Common myeloid progenitor, CD34-positive (primary cell): Measurements from ENCODE around the gene PFKP.

Experiments
- CTCF ChIA-PET: fragments of 350-600 bp; sonication (Branson Sonifier 250); formaldehyde crosslinking; loops from one replicate; lab custom pipeline; 2021; ENCODE audit warnings: antibody characterized with exemption; lab: Charles Lee
- POLR2A ChIA-PET: fragments of 350-600 bp; sonication (Branson Sonifier 250); formaldehyde crosslinking; loops from one replicate; lab custom pipeline; 2021; ENCODE audit warnings: antibody characterized with exemption; lab: Charles Lee
- DNase-seq, 3 donors: peaks; one replicate each; pipeline versions ENCODE4 v3.0.0 to v3.0.0-alpha.2; 2013
- H3K27ac ChIP-seq, 2 experiments: 1 replicate in 1 of 2; 2 replicates in 1 of 2; pipeline ENCODE4 v1.7.0; 2013; ENCODE audit warnings: inconsistent platforms in 2 of 2, low read length in 2 of 2, mild to moderate bottlenecking in 2 of 2, low read depth in 1 of 2, moderate library complexity in 1 of 2; ENCODE audit not compliant: severe bottlenecking in 2 of 2, insufficient read depth in 1 of 2, poor library complexity in 1 of 2
- H3K27me3 ChIP-seq, 5 experiments: replicated peaks in 2 of 5; 1 replicate in 3 of 5; 2 replicates in 2 of 5; pipeline versions ENCODE4 v1.6.1 to v1.7.0; 2013; ENCODE audit warnings: low read length in 4 of 5, mild to moderate bottlenecking in 2 of 5, moderate library complexity in 2 of 5, inconsistent platforms in 1 of 5; ENCODE audit not compliant: insufficient read depth in 5 of 5, control insufficient read depth in 4 of 5
- H3K36me3 ChIP-seq, 4 experiments: 1 replicate in 2 of 4; 2 replicates in 2 of 4; pipeline versions ENCODE4 v1.6.1 to v1.7.0; 2013; ENCODE audit warnings: low read length in 3 of 4, control low read depth in 1 of 4, mild to moderate bottlenecking in 1 of 4; ENCODE audit not compliant: control insufficient read depth in 4 of 4, insufficient read depth in 4 of 4
- H3K4me1 ChIP-seq, 4 experiments: 1 replicate in 3 of 4; 2 replicates in 1 of 4; pipeline versions ENCODE4 v1.6.1 to v1.7.1; 2013; ENCODE audit warnings: low read length in 3 of 4, mild to moderate bottlenecking in 3 of 4, control low read depth in 1 of 4, inconsistent platforms in 1 of 4, moderate library complexity in 1 of 4; ENCODE audit not compliant: control insufficient read depth in 4 of 4, insufficient read depth in 4 of 4; ENCODE audit errors: control extremely low read depth in 1 of 4
- H3K4me3 ChIP-seq, 7 experiments: 1 replicate in 4 of 7; 2 replicates in 3 of 7; pipeline versions ENCODE4 v1.5.1 to v1.7.0; 2013; ENCODE audit warnings: mild to moderate bottlenecking in 7 of 7, low read length in 6 of 7, moderate library complexity in 6 of 7, inconsistent platforms in 2 of 7, low read depth in 2 of 7, control low read depth in 1 of 7; ENCODE audit not compliant: insufficient read depth in 4 of 7, control insufficient read depth in 1 of 7; ENCODE audit errors: extremely low read depth in 1 of 7
- H3K9me3 ChIP-seq, 5 experiments: 1 replicate in 4 of 5; 2 replicates in 1 of 5; pipeline versions ENCODE4 v1.6.1 to v1.7.1; 2013; ENCODE audit warnings: low read length in 4 of 5, mild to moderate bottlenecking in 2 of 5, inconsistent platforms in 1 of 5, low read depth in 1 of 5, moderate library complexity in 1 of 5; ENCODE audit not compliant: control insufficient read depth in 4 of 5, insufficient read depth in 2 of 5; ENCODE audit errors: control extremely low read depth in 1 of 5
- WGBS: methylation state at CpG from one replicate; pipeline ENCODE4 v1.1.5; 2013; ENCODE audit not compliant: insufficient coverage; 5-methylcytosine and 5-hydroxymethylcytosine counted together

PFKP gene

DNA sequence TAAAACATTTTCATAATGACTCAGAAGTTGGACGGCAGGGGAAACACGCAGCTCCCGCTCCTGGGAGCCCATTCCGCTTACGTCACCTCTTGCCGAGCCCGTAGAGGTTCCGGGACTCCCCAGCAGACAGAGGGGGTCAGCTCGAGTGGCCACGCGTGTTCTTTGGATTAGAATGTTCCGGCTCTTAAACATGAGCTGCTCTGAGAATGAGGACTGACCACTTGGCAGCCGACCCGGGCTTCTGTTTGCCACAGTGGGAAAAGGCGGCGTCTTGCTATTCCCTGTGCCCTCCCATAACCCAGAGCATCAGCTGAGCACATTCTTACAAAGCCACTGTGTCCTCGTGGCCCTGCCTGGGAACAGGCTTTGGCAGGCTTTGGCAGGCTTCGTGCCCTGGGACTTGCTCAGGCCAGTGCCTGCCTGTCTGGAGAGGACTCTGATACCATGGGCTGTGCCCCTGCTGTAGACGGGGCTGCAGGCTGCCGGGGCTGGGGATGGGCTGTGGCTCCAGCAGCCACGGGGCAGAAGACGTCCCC is 40.1 kb downstream of the PFKP start:
- Histone ChIP-seq H3K27ac (no peak overlapping the region), H3K4me1 (no peaks in the 10 kb centered on the region), H3K36me3 (peaks cover 19 to 89% (median 74%) of the 10 kb centered on the region in 4 experiments), H3K9me3 (no peaks in the 10 kb centered on the region), H3K27me3 (no peaks in the 10 kb centered on the region), H3K4me3 (no peak overlapping the region)
- ChIA-PET CTCF (interaction anchor here (1.1 to 1.2 kb wide), 2 partner anchors 12 to 48 kb away, joined by 4 to 5 read pairs; no protein-coding TSS in a partner anchor), POLR2A (no interaction called here)
- 99% methylated on average over 20 of the region's 22 CpGs for WGBS
- DNase-seq, result no peak

DNA sequence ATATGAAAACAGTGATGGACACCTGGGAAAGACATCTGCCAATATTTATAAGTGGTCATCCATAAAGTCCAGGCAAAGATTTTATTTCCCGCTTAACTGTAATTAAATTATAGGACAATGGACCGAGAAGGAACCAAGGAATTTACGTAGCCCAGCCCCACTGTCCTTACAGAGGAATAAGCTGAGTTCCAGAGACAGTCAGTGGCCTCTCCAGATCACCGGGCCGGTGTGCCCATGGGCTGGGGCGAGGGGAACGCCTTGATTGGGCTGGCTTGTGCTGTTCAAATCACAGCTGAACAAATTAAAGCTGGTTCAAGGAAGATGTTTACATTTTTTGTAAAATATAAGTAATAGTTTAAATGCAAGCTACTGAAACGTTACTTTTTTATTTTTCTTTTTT is 40.7 kb downstream of the PFKP start:
- H3K9me3 ChIP-seq, result no peaks in the 10 kb centered on the region
- no peak for DNase-seq
- no peaks in the 10 kb centered on the region for H3K27me3 ChIP-seq
- no peaks in the 10 kb centered on the region for H3K4me1 ChIP-seq
- WGBS, result 98% methylated on average over 7 of the region's 8 CpGs
- no peak overlapping the region for H3K27ac ChIP-seq
- CTCF ChIA-PET, result interaction anchor here (1.1 kb wide), 1 partner anchor 47 kb away, joined by 4 read pairs; no protein-coding TSS in a partner anchor
- H3K4me3 ChIP-seq, result no peak overlapping the region
- POLR2A ChIA-PET, result no interaction called here
- H3K36me3 ChIP-seq, result peaks cover 18 to 89% (median 72%) of the 10 kb centered on the region in 4 experiments

- Histone ChIP-seq H3K27me3 (no peaks in the 10 kb centered on the region), H3K4me1 (no peaks in the 10 kb centered on the region), H3K4me3 (no peak overlapping the region), H3K27ac (no peak overlapping the region), H3K36me3 (peaks cover 19 to 89% (median 73%) of the 10 kb centered on the region in 4 experiments), H3K9me3 (no peaks in the 10 kb centered on the region)
- DNase-seq, result no peak
- WGBS, result 95% methylated on average over 21 of the region's 21 CpGs
- CTCF ChIA-PET, result interaction anchor here (0.5 to 1.1 kb wide), 2 partner anchors 33 to 46 kb away, joined by 3 to 4 read pairs; no protein-coding TSS in a partner anchor
- POLR2A ChIA-PET, result no interaction called here
These were observed 41.3 kb downstream of the PFKP start for GRCh38 chr10:3108575-3109105.

GRCh38 chr10:3109196-3109595 is 41.8 kb downstream of the PFKP start:
- no peaks in the 10 kb centered on the region for H3K9me3 ChIP-seq
- ChIA-PET CTCF (interaction anchor here (1.2 kb wide), 1 partner anchor 8 kb away, joined by 6 read pairs; no protein-coding TSS in a partner anchor), POLR2A (no interaction called here)
- H3K4me1 ChIP-seq, result no peaks in the 10 kb centered on the region
- over 99% methylated on average over 18 of the region's 21 CpGs for WGBS
- no peak overlapping the region for H3K4me3 ChIP-seq
- DNase-seq, result no peak
- H3K36me3 ChIP-seq, result peaks cover 19 to 87% (median 71%) of the 10 kb centered on the region in 4 experiments
- H3K27me3 ChIP-seq, result no peaks in the 10 kb centered on the region
- no peak overlapping the region for H3K27ac ChIP-seq

GRCh38 chr10:3109633-3110032 is 42.3 kb downstream of the PFKP start:
- DNase-seq, result no peak
- Histone ChIP-seq H3K4me1 (no peaks in the 10 kb centered on the region), H3K27ac (no peak overlapping the region), H3K36me3 (peaks cover 18 to 87% (median 70%) of the 10 kb centered on the region in 4 experiments), H3K27me3 (no peaks in the 10 kb centered on the region), H3K9me3 (no peaks in the 10 kb centered on the region), H3K4me3 (no peak overlapping the region)
- ChIA-PET CTCF (interaction anchor here (1.2 kb wide), 1 partner anchor 9 kb away, joined by 6 read pairs; no protein-coding TSS in a partner anchor), POLR2A (no interaction called here)
- WGBS, result 83% methylated on average over 7 of the region's 12 CpGs

DNA sequence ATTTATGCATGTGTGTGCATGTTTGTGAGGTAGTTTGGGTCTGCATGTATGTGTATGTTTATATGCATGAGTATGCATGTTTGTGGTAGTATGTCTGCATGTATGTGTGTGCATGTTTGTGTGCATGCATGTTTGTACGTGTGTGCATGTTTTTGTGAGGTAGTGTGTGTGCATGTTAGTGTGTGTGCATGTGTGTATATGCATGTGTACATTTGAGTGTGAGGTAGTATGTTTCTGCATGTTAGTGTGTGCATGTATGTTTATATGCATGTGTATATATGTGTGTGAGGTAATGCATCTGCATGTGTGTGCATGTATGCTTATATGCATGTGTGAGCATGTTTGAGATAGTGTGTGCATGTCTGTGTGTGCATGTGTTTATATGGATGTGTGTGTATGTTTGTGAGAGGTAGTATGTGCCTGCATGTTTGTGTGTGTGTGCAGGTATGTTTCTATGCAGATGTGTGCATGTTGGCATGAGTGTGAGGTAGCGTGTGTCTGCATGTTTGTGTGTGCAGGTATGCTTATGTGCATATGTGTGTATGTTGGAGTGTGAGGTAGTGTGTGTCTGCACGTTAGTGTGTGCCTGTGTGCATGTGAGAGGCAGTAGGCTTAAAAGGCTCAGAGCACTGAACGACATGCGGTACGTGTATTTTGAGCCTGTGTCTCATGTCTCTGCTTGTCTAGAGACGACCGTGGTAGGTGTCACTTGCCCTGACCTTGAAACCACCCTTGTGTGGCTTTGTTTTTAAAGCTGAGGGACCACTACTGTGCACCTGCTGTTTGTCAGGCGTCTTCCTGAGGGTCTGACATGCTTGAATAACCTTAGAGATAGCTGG is 43.7 kb downstream of the PFKP start:
- no peaks in the 10 kb centered on the region for H3K4me1 ChIP-seq
- H3K36me3 ChIP-seq, result peaks cover 19 to 86% (median 69%) of the 10 kb centered on the region in 4 experiments
- no peak overlapping the region for H3K4me3 ChIP-seq
- H3K27ac ChIP-seq, result no peak overlapping the region
- H3K9me3 ChIP-seq, result no peaks in the 10 kb centered on the region
- ChIA-PET CTCF (no interaction called here), POLR2A (no interaction called here)
- H3K27me3 ChIP-seq, result no peaks in the 10 kb centered on the region
- DNase-seq, result no peak
- WGBS, result 93% methylated on average over 9 of the region's 9 CpGs
